ENCODE measurements around the gene EYA3.

The EYA3 gene

DNA sequence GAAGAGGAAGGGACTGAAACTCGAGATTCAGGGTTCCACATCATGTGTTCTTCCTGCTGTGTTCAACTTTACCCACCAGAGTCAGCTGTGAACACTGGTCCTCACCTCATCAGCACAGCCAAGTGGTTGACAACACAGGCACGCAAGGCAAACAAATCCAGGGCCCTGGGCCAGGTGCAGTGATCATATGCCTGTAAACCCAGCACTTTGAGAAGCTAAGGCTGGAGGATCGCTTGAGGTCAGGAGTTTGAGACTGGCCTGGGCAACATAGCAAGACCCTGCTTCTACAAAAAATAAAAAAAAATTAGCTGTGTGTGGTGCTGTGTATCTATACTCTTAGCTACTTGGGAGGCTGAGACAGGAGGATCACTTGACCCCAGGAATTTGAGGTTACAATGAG, 137.0 kb downstream of the EYA3 start:
- Mint-ChIP-seq H3K9me3 (no peaks in the 10 kb centered on the region), H3K27ac (no peak overlapping the region), H3K36me3 (ENCODE audit: low read depth) (no peaks in the 10 kb centered on the region), H3K4me1 (ENCODE audit: low read depth) (no peaks in the 10 kb centered on the region), H3K4me3 (no peak overlapping the region), H3K27me3 (no peaks in the 10 kb centered on the region)
- DNase-seq = no peak

DNA sequence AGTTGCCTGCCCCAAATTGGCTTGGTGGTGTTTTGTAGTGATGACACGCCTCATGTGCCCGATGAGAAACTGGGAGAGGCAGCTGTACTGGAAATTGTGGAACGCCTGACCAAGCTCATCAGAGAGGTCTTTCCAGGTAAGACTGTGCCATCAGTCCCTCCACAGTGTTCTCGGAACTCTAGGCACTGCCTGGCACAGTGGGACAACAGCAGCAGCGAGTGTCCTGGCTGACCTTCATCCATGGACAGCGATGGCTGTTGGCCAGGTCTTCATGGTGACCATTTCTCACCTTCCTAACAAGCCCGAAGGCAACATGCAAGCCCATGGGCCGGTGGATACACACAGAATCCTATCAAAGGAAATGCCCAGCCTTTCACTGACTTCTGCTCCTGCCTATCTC, 139.4 kb downstream of the EYA3 start:
- DNase-seq = no peak
- Mint-ChIP-seq H3K4me3 (no peak overlapping the region), H3K27ac (no peak overlapping the region), H3K4me1 (ENCODE audit: low read depth) (peaks cover 2% of the 10 kb centered on the region), H3K9me3 (no peaks in the 10 kb centered on the region), H3K36me3 (ENCODE audit: low read depth) (no peaks in the 10 kb centered on the region), H3K27me3 (no peaks in the 10 kb centered on the region)

GRCh38 chr1:27945020-27945419, 143.4 kb downstream of the EYA3 start:
- no peak overlapping the region for H3K4me3 Mint-ChIP-seq
- DNase-seq = no peak
- H3K36me3 Mint-ChIP-seq (ENCODE audit: low read depth) = no peaks in the 10 kb centered on the region
- H3K27me3 Mint-ChIP-seq = no peaks in the 10 kb centered on the region
- H3K4me1 Mint-ChIP-seq (ENCODE audit: low read depth) = peaks cover 20% of the 10 kb centered on the region
- no peaks in the 10 kb centered on the region for H3K9me3 Mint-ChIP-seq
- H3K27ac Mint-ChIP-seq = no peak overlapping the region

DNA sequence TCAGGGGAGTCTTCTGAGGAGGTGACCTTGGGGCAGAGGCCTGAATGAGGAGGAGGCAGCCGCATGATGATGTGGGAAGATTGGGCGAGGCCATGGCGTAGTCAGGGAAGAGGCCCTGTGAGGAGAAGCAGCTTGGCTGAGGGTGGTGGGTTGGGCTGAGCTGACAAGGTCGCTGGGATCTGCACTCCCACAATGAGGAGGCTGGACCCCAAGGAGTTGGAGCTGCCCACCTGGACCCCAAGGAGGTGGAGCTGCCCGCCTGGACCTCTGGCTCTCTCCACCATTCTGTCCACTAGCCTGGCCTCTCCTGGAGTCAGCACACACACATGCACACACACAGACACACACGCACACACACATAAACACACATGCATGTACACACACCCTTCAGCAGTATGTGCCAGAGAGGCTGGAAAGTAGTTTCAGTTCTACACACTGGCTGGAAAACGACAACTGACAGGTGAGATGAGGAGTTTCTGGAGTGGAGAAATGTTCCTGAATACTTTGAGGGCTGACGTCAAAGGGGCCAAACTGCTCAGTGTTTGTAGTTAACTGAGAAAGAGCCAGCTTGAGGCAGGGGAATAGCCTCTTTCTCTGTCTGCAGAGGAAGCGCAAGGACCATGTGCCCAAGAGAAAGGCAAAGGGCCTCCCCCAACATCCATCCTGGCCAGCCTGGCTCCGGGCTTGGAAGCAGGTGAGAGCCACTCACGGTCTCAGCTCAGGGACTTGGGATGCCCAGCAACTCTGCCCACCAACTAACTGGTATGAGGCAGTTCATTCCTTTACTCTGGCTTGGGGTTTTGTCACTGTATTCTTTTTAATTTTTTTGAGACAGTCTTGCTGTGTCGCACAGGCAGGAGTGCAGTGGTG, 146.5 kb downstream of the EYA3 start:
- H3K27ac Mint-ChIP-seq = no peak overlapping the region
- H3K4me1 Mint-ChIP-seq (ENCODE audit: low read depth) = peaks cover 22% of the 10 kb centered on the region

DNA sequence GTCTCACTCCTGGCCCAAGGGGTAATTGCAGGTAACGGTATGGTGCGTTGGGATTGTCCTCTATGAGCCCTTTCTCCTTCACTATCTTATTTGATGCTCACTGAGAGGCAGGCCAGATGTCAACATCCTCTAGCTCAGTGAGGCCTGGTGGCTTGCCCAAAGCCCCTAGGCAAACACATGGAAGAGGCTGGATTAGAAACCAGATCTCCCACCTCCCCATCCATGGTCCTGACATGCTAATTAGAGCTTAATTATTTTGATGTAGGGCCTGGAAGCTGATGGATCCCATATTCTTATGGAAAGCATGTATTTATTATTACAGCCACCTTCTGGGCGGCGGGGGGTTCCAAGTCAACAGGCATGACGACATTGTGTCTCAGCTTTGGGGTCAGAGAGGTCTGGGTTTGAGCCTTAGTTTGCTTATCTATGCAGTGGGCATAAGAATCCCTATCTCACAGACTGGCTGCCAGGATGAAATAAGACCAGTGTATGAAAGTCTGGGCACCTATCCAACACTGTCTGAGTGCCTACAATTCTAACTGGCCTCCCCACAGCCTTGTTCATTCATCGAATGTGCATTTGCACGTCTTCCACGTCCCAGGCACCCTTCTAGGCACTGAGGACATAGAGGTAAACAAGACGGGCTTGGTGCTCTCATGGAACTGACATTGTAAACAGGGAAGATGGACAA, 147.4 kb downstream of the EYA3 start:
- H3K27me3 Mint-ChIP-seq = peaks cover under 1% of the 10 kb centered on the region
- no peaks in the 10 kb centered on the region for H3K36me3 Mint-ChIP-seq (ENCODE audit: low read depth)
- peaks cover 22% of the 10 kb centered on the region for H3K4me1 Mint-ChIP-seq (ENCODE audit: low read depth)
- H3K4me3 Mint-ChIP-seq = no peak overlapping the region
- DNase-seq = no peak
- no peaks in the 10 kb centered on the region for H3K9me3 Mint-ChIP-seq
- H3K27ac Mint-ChIP-seq = no peak overlapping the region

More for the DNA sequence above, 146.5 kb downstream of the EYA3 start:
- no peaks in the 10 kb centered on the region for H3K9me3 Mint-ChIP-seq
- DNase-seq = no peak
- no peak overlapping the region for H3K4me3 Mint-ChIP-seq
- no peaks in the 10 kb centered on the region for H3K36me3 Mint-ChIP-seq (ENCODE audit: low read depth)
- H3K27me3 Mint-ChIP-seq = no peaks in the 10 kb centered on the region

DNA sequence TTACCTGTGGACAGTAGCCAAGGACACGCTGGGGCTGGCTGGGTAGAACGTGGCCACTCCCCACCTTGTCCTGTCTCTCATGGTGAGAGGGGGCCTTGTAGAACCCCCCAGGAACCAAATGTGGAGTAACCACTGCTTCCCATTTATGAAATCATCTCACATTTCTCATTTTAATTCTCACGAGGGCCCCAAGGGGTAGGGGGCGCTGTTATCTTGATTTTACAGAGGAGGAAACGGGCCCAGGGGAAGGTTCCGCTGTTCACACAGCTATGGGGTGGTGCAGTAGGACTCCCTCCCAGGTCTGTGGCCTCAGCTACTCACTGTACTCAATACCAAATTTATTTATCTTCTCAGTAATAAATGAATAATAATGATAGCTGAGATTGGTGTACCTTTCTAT, 148.1 kb downstream of the EYA3 start:
- Mint-ChIP-seq H3K4me1 (ENCODE audit: low read depth) (peaks cover 24% of the 10 kb centered on the region), H3K27ac (peak overlapping the region; percentile 79), H3K9me3 (no peaks in the 10 kb centered on the region), H3K36me3 (ENCODE audit: low read depth) (no peaks in the 10 kb centered on the region), H3K27me3 (peaks cover 8% of the 10 kb centered on the region), H3K4me3 (no peak overlapping the region)
- DNase-seq = peak; percentile 75

DNA sequence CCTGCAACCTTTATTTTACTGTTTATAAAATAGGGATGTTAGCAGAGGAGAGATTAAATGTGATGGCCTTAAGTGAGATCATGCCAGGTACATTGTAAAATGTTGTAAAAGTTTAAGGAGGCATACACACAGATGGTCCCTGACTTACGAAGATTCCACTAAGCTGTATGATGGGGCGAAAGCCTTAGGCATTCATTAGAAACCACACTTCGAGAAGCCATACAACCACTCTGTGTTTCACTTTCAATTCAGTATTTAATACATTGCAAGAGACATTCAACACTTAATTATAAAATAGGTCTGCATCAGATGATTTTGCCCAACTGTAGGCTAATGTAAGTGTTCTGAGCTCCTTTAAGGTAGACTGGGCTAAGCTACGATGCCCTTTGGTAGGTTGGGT, 149.9 kb downstream of the EYA3 start:
- no peaks in the 10 kb centered on the region for H3K9me3 Mint-ChIP-seq
- no peak overlapping the region for H3K27ac Mint-ChIP-seq
- peaks cover 27% of the 10 kb centered on the region for H3K4me1 Mint-ChIP-seq (ENCODE audit: low read depth)
- H3K4me3 Mint-ChIP-seq = no peak overlapping the region
- peaks cover 19% of the 10 kb centered on the region for H3K27me3 Mint-ChIP-seq
- no peaks in the 10 kb centered on the region for H3K36me3 Mint-ChIP-seq (ENCODE audit: low read depth)
- no peak for DNase-seq

GRCh38 chr1:27937524-27937836, 150.9 kb downstream of the EYA3 start:
- no peak overlapping the region for H3K27ac Mint-ChIP-seq

GRCh38 chr1:27936370-27936769, 152.0 kb downstream of the EYA3 start:
- Mint-ChIP-seq H3K9me3 (no peaks in the 10 kb centered on the region), H3K27me3 (peaks cover 23% of the 10 kb centered on the region), H3K4me1 (ENCODE audit: low read depth) (peaks cover 19% of the 10 kb centered on the region), H3K27ac (no peak overlapping the region), H3K4me3 (no peak overlapping the region), H3K36me3 (ENCODE audit: low read depth) (no peaks in the 10 kb centered on the region)
- no peak for DNase-seq

More at GRCh38 chr1:27937524-27937836, 150.9 kb downstream of the EYA3 start:
- DNase-seq = no peak
- Mint-ChIP-seq H3K4me3 (no peak overlapping the region), H3K27me3 (peaks cover 22% of the 10 kb centered on the region), H3K36me3 (ENCODE audit: low read depth) (no peaks in the 10 kb centered on the region), H3K9me3 (no peaks in the 10 kb centered on the region), H3K4me1 (ENCODE audit: low read depth) (peaks cover 19% of the 10 kb centered on the region)

GRCh38 chr1:27935721-27936120, 152.7 kb downstream of the EYA3 start:
- Mint-ChIP-seq H3K4me1 (ENCODE audit: low read depth) (peaks cover 19% of the 10 kb centered on the region), H3K27ac (no peak overlapping the region), H3K36me3 (ENCODE audit: low read depth) (no peaks in the 10 kb centered on the region), H3K27me3 (peaks cover 23% of the 10 kb centered on the region), H3K4me3 (no peak overlapping the region), H3K9me3 (no peaks in the 10 kb centered on the region)
- DNase-seq = no peak

GRCh38 chr1:27934818-27935549, 153.4 kb downstream of the EYA3 start, which contains the start of gene SMPDL3B:
Gene SMPDL3B, plus strand, starts transcription at chr1:27935000. Its CDS starts 184 bp downstream, at chr1:27935184.
- H3K4me3 Mint-ChIP-seq = peak within 1 kb of the TSS; percentile 21
- H3K36me3 Mint-ChIP-seq (ENCODE audit: low read depth) = no peaks in the 10 kb centered on the region
- peak within 1 kb of the TSS; percentile 27 for H3K27ac Mint-ChIP-seq
- peaks cover 12% of the 10 kb centered on the region for H3K4me1 Mint-ChIP-seq (ENCODE audit: low read depth)
- no peaks in the 10 kb centered on the region for H3K9me3 Mint-ChIP-seq
- peaks cover 23% of the 10 kb centered on the region for H3K27me3 Mint-ChIP-seq
- no peak for DNase-seq

DNA sequence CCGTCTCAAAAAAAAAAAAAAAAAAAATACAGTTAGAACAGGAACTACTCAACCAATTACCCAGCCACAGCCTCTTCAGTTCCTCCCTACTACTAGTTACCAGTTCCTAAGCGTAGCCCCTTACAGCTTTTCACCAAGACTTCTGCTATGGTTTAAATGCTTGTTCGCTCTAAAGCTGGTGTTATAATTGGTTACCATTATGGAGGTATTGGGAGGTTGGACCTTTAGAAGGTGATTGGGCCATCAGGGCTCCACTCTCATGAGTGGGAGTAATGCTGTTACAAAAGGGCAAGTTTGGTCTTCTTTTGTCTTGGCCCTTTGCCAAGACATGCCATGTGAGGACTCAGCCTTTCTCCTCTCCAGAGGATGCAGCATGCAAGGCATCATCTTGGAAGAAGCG, 156.7 kb downstream of the EYA3 start:
- H3K27ac Mint-ChIP-seq = no peak overlapping the region
- peaks cover 23% of the 10 kb centered on the region for H3K27me3 Mint-ChIP-seq
- H3K36me3 Mint-ChIP-seq (ENCODE audit: low read depth) = no peaks in the 10 kb centered on the region
- no peak overlapping the region for H3K4me3 Mint-ChIP-seq
- H3K4me1 Mint-ChIP-seq (ENCODE audit: low read depth) = peaks cover 10% of the 10 kb centered on the region
- DNase-seq = no peak
- H3K9me3 Mint-ChIP-seq = no peaks in the 10 kb centered on the region

- no peaks in the 10 kb centered on the region for H3K9me3 Mint-ChIP-seq
- no peak overlapping the region for H3K4me3 Mint-ChIP-seq
- peaks cover 23% of the 10 kb centered on the region for H3K27me3 Mint-ChIP-seq
Measured at GRCh38 chr1:27931184-27931583, 157.2 kb downstream of the EYA3 start.

GRCh38 chr1:27928216-27928954, 160.0 kb downstream of the EYA3 start:
- H3K4me1 Mint-ChIP-seq (ENCODE audit: low read depth) = no peaks in the 10 kb centered on the region
- H3K27ac Mint-ChIP-seq = no peak overlapping the region
- H3K9me3 Mint-ChIP-seq = no peaks in the 10 kb centered on the region
- no peak overlapping the region for H3K4me3 Mint-ChIP-seq
- H3K36me3 Mint-ChIP-seq (ENCODE audit: low read depth) = no peaks in the 10 kb centered on the region
- peaks cover 3% of the 10 kb centered on the region for H3K27me3 Mint-ChIP-seq
- DNase-seq = no peak

More at GRCh38 chr1:27931184-27931583, 157.2 kb downstream of the EYA3 start:
- no peak overlapping the region for H3K27ac Mint-ChIP-seq
- H3K36me3 Mint-ChIP-seq (ENCODE audit: low read depth) = no peaks in the 10 kb centered on the region
- peaks cover 10% of the 10 kb centered on the region for H3K4me1 Mint-ChIP-seq (ENCODE audit: low read depth)
- no peak for DNase-seq

Data from activated T-cell treated with anti-CD3 and anti-CD28 coated beads, Interleukin-2, amount 50 U/mL, for 24 hours (primary cell).